ENCODE measurements around the gene GABRR3.

The GABRR3 gene

DNA sequence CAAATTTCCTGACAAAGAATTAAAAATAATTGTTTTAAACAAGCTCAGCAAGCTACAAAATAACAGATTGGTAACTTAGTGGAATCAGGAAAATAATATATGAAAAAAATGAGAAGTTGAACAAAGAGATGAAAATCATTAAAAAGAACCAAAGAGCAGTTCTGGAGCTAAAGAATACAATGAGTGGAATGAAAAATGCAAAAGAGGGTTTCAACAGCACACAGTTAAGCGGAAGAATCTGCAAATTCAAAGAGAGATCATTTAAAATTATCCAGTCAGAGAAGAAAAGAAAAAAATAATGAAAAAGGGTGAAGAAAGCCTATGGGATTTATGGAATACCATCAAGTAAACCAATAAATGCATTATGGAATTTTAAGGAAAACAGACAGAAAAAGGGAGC is 6.2 kb upstream of the GABRR3 start:
- Histone ChIP-seq H3K9me3 (ENCODE audit: control insufficient read depth, insufficient read depth, low read depth, low read length) (no peaks in the 10 kb centered on the region), H3K27ac (ENCODE audit: extremely low read depth, low read depth, low read length) (no peak overlapping the region), H3K4me3 (ENCODE audit: low read depth, low read length) (no peak overlapping the region), H3K36me3 (ENCODE audit: control insufficient read depth in 2 of 2, insufficient read depth in 1 of 2, low read length in 2 of 2) (no peaks in the 10 kb centered on the region), H3K4me1 (ENCODE audit: control insufficient read depth, insufficient read depth, low read length) (no peaks in the 10 kb centered on the region)
- CTCF ChIA-PET: interaction anchor here (0.7 to 4.6 kb wide), 5 partner anchors 27 to 500 kb away, joined by 3 to 51 read pairs (median 3); no protein-coding TSS in a partner anchor
- POLR2A ChIA-PET: no interaction called here
- TF ChIP-seq RBAK (tag by site-specific recombination; IDR thresholded peaks at IDR 0.05) (no peak), ZNF548 (tag by site-specific recombination; IDR thresholded peaks at IDR 0.05) (no peak), SETDB1 (IDR thresholded peaks at IDR 0.05; ENCODE audit: insufficient read length, low read length) (peak; percentile 34), ZNF830 (tag by site-specific recombination; IDR thresholded peaks at IDR 0.05; ENCODE audit: low read depth) (no peak), ZNF704 (tag by site-specific recombination; IDR thresholded peaks at IDR 0.05) (no peak)

GRCh38 chr3:98039322-98040024 is 4.4 kb upstream of the GABRR3 start:
- no peaks in the 10 kb centered on the region for H3K4me1 ChIP-seq (ENCODE audit: control insufficient read depth, insufficient read depth, low read length)
- ChIA-PET POLR2A (no interaction called here), CTCF (interaction anchor here (0.6 to 4.6 kb wide), 20 partner anchors 9 to 1715 kb away, joined by 3 to 51 read pairs (median 5); no protein-coding TSS in a partner anchor)
- no peak overlapping the region for H3K27ac ChIP-seq (ENCODE audit: extremely low read depth, low read depth, low read length)
- TF ChIP-seq ZNF24 (tag by site-specific recombination; IDR thresholded peaks at IDR 0.05) (no peak), BCL6B (tag by site-specific recombination; IDR thresholded peaks at IDR 0.05) (no peak), ZNF654 (tag by site-specific recombination; IDR thresholded peaks at IDR 0.05; ENCODE audit: low read depth) (peak; percentile 86), SCRT1 (tag by site-specific recombination; IDR thresholded peaks at IDR 0.05; ENCODE audit: borderline replicate concordance) (peak; percentile 70; the same call in 1 of the 2 replicates), ZBTB17 (tag by site-specific recombination; IDR thresholded peaks at IDR 0.05) (peak; percentile 48), SCRT2 (tag by site-specific recombination; IDR thresholded peaks at IDR 0.05) (peak; percentile 86), ZFP3 (tag by site-specific recombination; IDR thresholded peaks at IDR 0.05; ENCODE audit: low read depth) (no peak), ZBTB26 (tag by site-specific recombination; optimal IDR thresholded peaks at IDR 0.05) (peak; percentile 27), TRIM28 (IDR thresholded peaks at IDR 0.05; ENCODE audit: borderline replicate concordance, low read length) (peak; percentile 78), ZNF518A (tag by site-specific recombination; conservative IDR thresholded peaks at IDR 0.05; ENCODE audit: low read depth) (0 out of 2 replicates have a peak, but pooled peaks have one; percentile 32), ZEB2 (tag by site-specific recombination; IDR thresholded peaks at IDR 0.05) (peak; percentile 45; the same call in 1 of the 2 replicates), CTCF (tag by site-specific recombination; IDR thresholded peaks at IDR 0.05) (peak; percentile 72), ZNF335 (tag by site-specific recombination; conservative IDR thresholded peaks at IDR 0.05) (peak; percentile 61; the same call in 1 of the 2 replicates)
- TF ChIP-seq, protein P1, sequence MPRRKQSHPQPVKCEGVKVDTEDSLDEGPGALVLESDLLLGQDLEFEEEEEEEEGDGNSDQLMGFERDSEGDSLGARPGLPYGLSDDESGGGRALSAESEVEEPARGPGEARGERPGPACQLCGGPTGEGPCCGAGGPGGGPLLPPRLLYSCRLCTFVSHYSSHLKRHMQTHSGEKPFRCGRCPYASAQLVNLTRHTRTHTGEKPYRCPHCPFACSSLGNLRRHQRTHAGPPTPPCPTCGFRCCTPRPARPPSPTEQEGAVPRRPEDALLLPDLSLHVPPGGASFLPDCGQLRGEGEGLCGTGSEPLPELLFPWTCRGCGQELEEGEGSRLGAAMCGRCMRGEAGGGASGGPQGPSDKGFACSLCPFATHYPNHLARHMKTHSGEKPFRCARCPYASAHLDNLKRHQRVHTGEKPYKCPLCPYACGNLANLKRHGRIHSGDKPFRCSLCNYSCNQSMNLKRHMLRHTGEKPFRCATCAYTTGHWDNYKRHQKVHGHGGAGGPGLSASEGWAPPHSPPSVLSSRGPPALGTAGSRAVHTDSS (tag by site-specific recombination; IDR thresholded peaks at IDR 0.05): peak; percentile 73
- peak overlapping the region; percentile 44 for H3K4me3 ChIP-seq (ENCODE audit: low read depth, low read length)
- H3K36me3 ChIP-seq (ENCODE audit: control insufficient read depth in 2 of 2, insufficient read depth in 1 of 2, low read length in 2 of 2): no peaks in the 10 kb centered on the region
- H3K9me3 ChIP-seq (ENCODE audit: control insufficient read depth, insufficient read depth, low read depth, low read length): no peaks in the 10 kb centered on the region

All from HEK293 (cell line).